ENCODE data around the gene ACOXL.

- TF ChIP-seq CTCF (IDR thresholded peaks at IDR 0.05; ENCODE audit: insufficient read depth, low read length, poor library complexity, severe bottlenecking), result no peak
- no peak for TF ChIP-seq EZH2phosphoT487 (conservative IDR thresholded peaks at IDR 0.05; ENCODE audit: low read length)
These were observed 12.1 kb downstream of the ACOXL start for GRCh38 chr2:110744429-110744828.
